HG02571 (cell line): Measurements from ENCODE around the gene MGAT4A.
"Not testable (repeated sequence)": the region's sequence is repeated elsewhere in the genome, so short reads cannot be mapped to it uniquely, and the experiment has no call there.

ENCODE experiments used
- ATAC-seq: cut with Tn5 transposase; IDR thresholded peaks from one replicate; pipeline ENCODE4 v1.9.1; 2021; ENCODE audit warnings: mild to moderate bottlenecking, moderate library complexity; ENCODE audit not compliant: unreplicated experiment

The MGAT4A gene

GRCh38 chr2:98759827-98760625, 29.1 kb upstream of the MGAT4A start:
- ATAC-seq = no peak

- no peak for ATAC-seq
These were observed 28.4 kb upstream of the MGAT4A start for GRCh38 chr2:98759338-98759737.

GRCh38 chr2:98757904-98758421, 27.0 kb upstream of the MGAT4A start:
- ATAC-seq = no peak

GRCh38 chr2:98753801-98754200, 22.9 kb upstream of the MGAT4A start:
- ATAC-seq = no peak

GRCh38 chr2:98752711-98753110, 21.8 kb upstream of the MGAT4A start:
- ATAC-seq = not testable (repeated sequence)

- ATAC-seq = no peak
These were observed 20.8 kb upstream of the MGAT4A start for GRCh38 chr2:98751748-98752147.

GRCh38 chr2:98750593-98751282, 19.8 kb upstream of the MGAT4A start:
- no peak for ATAC-seq

- no peak for ATAC-seq
These were observed 18.1 kb upstream of the MGAT4A start for GRCh38 chr2:98749066-98749450.

- no peak for ATAC-seq
These were observed 17.5 kb upstream of the MGAT4A start for GRCh38 chr2:98748292-98749065.

- ATAC-seq = no peak
These were observed 17.0 kb upstream of the MGAT4A start for GRCh38 chr2:98747888-98748287.

GRCh38 chr2:98746426-98746825, 15.5 kb upstream of the MGAT4A start:
- no peak for ATAC-seq

GRCh38 chr2:98744595-98744994, 13.7 kb upstream of the MGAT4A start:
- no peak for ATAC-seq

- no peak for ATAC-seq
These were observed 12.9 kb upstream of the MGAT4A start for GRCh38 chr2:98743835-98744234.

GRCh38 chr2:98739020-98739419, 8.1 kb upstream of the MGAT4A start:
- no peak for ATAC-seq

GRCh38 chr2:98738304-98738703, 7.4 kb upstream of the MGAT4A start:
- ATAC-seq = no peak

- ATAC-seq = no peak
These were observed 6.9 kb upstream of the MGAT4A start for GRCh38 chr2:98737848-98738247.

GRCh38 chr2:98736464-98736889, 5.5 kb upstream of the MGAT4A start:
- ATAC-seq = no peak

- no peak for ATAC-seq
These were observed 3.9 kb upstream of the MGAT4A start for GRCh38 chr2:98734823-98735260.

GRCh38 chr2:98734162-98734561, 3.2 kb upstream of the MGAT4A start:
- ATAC-seq = no peak

- ATAC-seq = no peak
These were observed 1.6 kb upstream of the MGAT4A start for GRCh38 chr2:98732430-98733051.

- ATAC-seq = no peak
These were observed 990 bp upstream of the MGAT4A start for GRCh38 chr2:98731894-98732349.
